GM04503 (cell line): ENCODE data around the gene RGS7.
"Not testable (repeated sequence)": the region's sequence is repeated elsewhere in the genome, so short reads cannot be mapped to it uniquely, and the experiment has no call there.

Experiments
- DNase-seq: peaks from one replicate; pipeline ENCODE4 v3.0.0-alpha.2; 2012; ENCODE audit warnings: low read depth

RGS7 gene

DNA sequence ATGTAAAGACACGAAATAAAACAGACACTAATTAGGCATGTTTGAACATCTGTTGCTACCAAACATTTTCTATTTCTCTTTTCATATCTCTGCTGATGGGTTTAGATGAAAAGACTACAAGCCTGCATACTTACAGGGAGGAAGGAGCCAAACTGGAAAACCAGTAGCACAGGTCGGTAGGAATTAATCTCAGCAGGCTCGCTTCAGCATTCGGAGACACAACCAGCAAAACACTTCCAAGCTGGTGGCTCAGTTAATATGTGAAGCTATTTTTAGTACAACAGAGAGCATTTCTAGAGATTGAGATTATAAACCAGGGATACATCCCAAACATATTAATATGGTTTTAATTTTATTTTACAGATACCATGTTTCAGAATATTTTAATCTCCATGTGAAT lies 444.2 kb downstream of the RGS7 start:
- no peak for DNase-seq

GRCh38 chr1:240909701-240910457 lies 447.1 kb downstream of the RGS7 start:
- DNase-seq, result no peak

DNA sequence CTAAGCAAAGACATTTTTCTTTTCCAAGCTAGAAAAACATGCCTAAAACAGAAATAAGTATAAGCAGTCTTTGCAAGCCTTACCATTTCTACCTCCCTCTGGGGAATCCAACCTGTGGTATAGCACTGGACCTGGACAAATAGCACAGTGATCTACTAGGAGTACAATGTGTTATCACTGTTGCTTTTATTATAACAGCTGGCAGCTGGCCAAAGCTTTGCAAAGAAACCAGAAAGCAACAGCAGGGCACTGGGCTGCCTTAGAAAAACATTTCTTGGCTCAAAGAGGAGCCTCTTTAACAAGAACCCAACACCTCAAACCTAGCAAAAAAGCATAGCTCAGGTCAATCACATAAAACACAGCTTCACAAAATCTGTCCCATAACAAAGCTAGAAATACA lies 450.5 kb downstream of the RGS7 start:
- DNase-seq, result no peak

GRCh38 chr1:240905225-240905765 lies 451.7 kb downstream of the RGS7 start:
- no peak for DNase-seq

DNA sequence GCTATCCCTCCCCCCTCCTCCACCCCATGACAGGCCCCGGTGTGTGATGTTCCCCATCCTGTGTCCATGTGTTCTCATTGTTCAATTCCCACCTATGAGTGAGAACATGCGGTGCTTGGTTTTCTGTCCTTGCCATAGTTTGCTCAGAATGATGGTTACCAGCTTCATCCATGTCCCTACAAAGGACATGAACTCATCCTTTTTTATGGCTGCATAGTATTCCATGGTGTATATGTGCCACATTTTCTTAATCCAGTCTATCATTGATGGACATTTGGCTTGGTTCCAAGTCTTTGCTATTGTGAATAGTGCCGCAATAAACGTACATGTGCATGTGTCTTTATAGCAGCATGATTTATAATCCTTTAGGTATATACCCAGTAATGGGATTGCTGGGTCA lies 461.6 kb downstream of the RGS7 start:
- not testable (repeated sequence) for DNase-seq

DNA sequence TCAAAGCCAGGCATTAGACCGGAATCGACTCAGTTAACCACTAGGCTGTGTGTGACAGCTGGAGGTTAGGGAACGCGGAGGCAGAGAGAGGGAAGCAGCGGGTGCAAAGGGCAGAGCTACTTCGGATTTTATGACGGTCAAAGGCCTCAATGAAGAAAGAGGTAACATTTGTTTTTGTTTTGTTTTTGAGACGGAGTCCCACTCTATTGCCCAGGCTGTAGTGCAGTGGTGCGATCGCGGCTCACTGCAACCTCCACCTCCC lies 468.3 kb downstream of the RGS7 start:
- DNase-seq, result no peak

DNA sequence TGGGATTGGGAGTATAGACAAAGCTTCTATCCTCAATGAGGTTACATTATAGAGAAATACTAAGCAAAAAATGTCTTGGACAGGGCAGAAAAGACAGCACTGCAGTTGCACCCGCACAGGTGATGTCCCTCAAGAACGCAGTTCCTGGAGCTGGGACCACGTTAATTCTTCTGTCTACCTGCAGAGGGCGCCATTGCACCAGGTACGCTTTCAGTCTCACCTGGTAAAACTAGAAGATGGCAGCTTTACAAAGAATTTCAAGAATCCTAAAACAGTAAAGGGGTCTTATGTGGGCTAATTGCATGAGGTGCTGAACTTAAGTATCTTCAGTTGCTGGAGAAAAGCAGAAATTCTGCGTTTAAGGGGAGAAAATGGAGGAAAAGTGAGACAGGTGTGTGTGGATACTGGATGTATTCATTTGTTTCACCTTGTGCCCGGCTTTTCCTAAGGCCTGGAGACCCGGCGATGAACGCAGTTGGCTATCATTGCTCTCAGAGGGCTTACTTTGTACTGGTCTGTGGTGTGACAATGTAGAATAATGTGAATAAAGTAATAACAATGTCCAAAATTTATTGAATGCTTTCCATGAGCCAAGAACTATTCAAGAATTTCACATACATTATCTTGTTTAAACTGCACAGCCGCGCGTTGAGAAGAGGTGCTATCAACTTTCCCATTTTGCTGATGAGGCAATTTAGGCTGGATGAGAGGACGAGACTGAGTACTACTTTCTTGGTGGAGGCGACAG lies 468.8 kb downstream of the RGS7 start:
- no peak for DNase-seq

- DNase-seq, result no peak
These were observed 473.5 kb downstream of the RGS7 start for GRCh38 chr1:240883490-240883889.

DNA sequence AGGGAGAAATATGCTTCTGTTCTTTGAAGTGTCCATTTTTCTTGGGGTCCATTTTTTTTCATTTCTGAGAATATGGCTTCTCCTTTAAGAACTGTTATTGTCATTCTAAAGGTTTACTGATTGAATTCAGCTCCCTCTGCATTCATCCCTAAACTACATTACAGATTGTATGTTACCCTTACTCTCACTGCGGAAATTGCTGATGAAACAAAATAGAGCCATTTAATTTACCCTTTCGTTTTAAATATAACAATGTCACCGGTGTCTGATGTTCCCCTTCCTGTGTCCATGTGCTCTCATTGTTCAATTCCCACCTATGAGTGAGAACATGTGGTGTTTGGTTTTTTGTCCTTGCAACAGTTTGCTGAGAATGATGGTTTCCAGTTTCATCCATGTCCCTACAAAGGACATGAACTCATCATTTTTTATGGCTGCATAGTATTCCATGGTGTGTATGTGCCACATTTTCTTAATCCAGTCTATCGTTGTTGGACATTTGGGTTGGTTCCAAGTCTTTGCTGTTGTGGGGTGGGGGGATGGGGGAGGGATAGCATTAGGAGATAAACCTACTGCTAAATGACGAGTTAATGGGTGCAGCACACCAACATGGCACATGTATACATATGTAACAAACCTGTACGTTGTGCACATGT lies 474.2 kb downstream of the RGS7 start:
- not testable (repeated sequence) for DNase-seq

GRCh38 chr1:240878631-240879030 lies 478.4 kb downstream of the RGS7 start:
- no peak for DNase-seq

- DNase-seq, result no peak
These were observed 479.4 kb downstream of the RGS7 start for GRCh38 chr1:240877605-240878004.

- DNase-seq, result no peak
These were observed 480.9 kb downstream of the RGS7 start for GRCh38 chr1:240876071-240876470.

DNA sequence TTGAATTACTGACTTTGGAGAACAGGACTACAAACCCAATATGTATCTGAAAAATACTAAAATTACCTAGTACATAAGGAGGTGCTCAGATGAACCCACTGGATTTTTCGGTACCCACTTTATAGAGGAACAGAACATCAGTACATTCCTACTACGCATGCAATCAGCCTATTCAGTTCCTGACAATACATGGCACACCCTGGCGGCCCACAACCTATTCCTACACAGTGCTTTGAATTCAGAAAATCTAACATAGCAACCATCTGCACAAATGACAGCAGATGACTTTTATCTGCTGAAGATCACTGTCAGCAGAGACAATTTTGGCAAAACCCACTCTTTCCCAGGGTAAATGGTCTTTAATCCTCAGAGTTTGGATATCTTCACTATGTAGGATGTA lies 487.9 kb downstream of the RGS7 start:
- no peak for DNase-seq

DNA sequence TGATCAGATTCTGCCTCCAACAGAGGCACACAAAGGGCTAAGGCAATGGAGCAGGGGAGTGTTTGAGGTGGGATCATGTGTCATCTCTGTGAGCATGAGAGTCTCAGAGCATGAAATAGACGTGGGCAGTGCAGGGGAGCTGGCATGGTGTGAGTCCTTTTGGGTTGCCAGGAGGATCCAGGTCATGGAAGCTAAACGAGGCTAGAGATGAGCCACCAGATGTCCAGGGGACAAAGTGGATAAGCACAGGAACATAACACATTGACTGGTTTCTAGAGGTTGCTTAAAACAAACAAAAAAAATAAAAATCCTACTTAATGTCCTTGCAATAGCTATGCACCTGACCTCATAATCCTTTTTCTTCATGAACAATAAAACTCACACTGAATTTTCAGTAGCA lies 490.3 kb downstream of the RGS7 start:
- no peak for DNase-seq

DNA sequence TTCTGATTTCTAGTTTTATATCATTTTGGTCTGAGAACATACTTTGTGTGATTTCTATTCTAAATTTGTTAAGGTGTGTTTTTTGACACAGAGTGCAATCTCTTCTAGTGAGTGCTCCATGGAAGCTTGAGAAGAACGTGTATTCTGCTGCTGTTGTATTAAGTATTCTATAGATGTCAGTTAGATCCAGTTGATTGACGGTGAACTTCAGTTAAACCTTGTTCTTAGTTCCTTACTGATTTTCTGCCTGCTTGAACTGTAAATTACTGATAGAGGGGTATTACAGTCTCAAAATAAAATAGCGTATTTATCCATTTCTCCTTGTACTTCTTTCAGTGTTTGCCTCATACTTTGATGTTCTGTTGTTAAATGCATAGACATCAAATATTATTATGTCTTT lies 497.0 kb downstream of the RGS7 start:
- DNase-seq, result no peak

- DNase-seq, result peak; percentile 44
These were observed 502.6 kb downstream of the RGS7 start for GRCh38 chr1:240854367-240854766.

DNA sequence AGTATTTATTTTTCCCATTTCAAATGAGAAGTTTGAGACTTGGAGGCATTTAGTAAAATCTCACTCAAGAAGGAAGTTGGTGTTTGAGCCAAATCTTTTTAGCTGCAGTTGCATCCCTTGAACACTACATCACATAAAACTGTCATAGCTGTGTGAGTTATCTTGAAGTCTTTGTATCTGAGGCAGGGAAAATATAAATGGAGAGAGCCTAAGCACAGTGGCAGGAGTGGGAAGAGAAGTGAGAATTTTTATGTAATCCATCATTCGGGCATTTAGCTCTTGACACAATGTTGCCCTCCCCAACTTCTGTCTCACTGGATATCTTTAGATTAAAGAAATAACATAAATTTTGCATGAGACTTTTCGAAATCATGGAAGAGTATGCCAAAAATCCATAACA lies 509.7 kb downstream of the RGS7 start:
- no peak for DNase-seq

- no peak for DNase-seq
These were observed 512.5 kb downstream of the RGS7 start for GRCh38 chr1:240844486-240844885.

GRCh38 chr1:240843798-240844197 lies 513.2 kb downstream of the RGS7 start:
- DNase-seq, result no peak

DNA sequence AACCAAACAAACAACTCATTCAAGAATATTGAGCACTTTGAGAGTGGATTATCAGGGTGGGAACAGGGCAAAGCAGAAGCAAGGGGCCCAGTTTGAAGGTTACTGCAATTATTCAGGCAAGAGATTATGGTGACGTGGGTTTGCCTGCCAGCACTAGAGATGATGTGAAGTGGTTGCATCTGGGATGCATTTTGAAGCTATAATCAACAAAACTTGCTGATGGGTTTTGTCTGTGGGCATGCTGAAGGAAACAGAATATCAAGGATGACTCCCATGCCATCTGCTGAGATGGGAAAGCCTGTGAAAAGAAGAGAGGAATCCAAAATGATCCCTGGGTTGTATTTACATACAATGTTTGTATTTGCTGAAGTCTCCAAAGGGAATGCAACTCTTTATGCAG lies 520.7 kb downstream of the RGS7 start:
- no peak for DNase-seq

- no peak for DNase-seq
These were observed 521.7 kb downstream of the RGS7 start for GRCh38 chr1:240835291-240835690.

DNA sequence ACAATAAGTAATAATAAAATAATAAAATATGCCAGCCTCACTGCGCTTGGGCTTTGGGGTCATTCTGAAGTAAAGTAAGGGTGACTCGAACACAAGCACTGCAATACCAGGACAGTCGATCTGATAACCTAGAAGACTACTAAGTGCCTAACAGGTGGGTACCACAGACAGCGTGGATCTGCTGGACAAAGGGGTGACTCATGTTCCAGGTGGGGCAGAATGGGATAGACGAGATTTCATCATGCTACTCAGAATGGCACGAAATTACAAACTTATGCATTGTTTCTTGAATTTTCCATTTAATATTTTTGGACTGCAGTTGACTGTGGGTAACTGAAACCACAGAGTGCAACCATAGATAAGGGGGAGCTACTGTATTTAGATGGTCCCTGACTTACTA lies 523.9 kb downstream of the RGS7 start:
- no peak for DNase-seq

- DNase-seq, result no peak
These were observed 525.1 kb downstream of the RGS7 start for GRCh38 chr1:240831922-240832321.
